MM.1S (cell line): ENCODE measurements around the gene OR10K2.
"Not testable (repeated sequence)": the region's sequence is repeated elsewhere in the genome, so short reads cannot be mapped to it uniquely, and the experiment has no call there.

Experiments
- DNase-seq: peaks from one replicate; pipeline ENCODE4 v3.0.0-alpha.2; 2015
- H2AFZ ChIP-seq: fragments of 300-600 bp; sonication (generic); 2 replicates; pipeline ENCODE4 v1.6.0; 2016; ENCODE audit warnings: antibody characterized with exemption, low read length
- H3F3A ChIP-seq: fragments of 300-600 bp; sonication (generic); 2 replicates; pipeline ENCODE4 v1.6.1; 2016; ENCODE audit warnings: mild to moderate bottlenecking, antibody characterized with exemption, low read length, moderate library complexity, mixed read lengths; ENCODE audit not compliant: insufficient read depth
- H3K27ac ChIP-seq: fragments of 300-600 bp; sonication (generic); 2 replicates; pipeline ENCODE4 v1.5.1; 2016; ENCODE audit warnings: mild to moderate bottlenecking, low read length
- H3K27me3 ChIP-seq: fragments of 300-600 bp; sonication (generic); replicated peaks from 2 replicates; pipeline ENCODE4 v1.6.0; 2016; ENCODE audit warnings: low read length; ENCODE audit not compliant: insufficient read depth
- H3K36me3 ChIP-seq: fragments of 300-600 bp; sonication (generic); replicated peaks from 2 replicates; pipeline ENCODE4 v1.6.1; 2016; ENCODE audit warnings: mild to moderate bottlenecking, low read length, mixed read lengths; ENCODE audit not compliant: insufficient read depth
- H3K4me1 ChIP-seq: fragments of 300-600 bp; sonication (generic); 2 replicates; pipeline ENCODE4 v1.6.1; 2016; ENCODE audit warnings: low read length, mixed read lengths
- H3K4me2 ChIP-seq: fragments of 300-600 bp; sonication (generic); 2 replicates; pipeline ENCODE4 v1.6.0; 2016; ENCODE audit warnings: low read depth, low read length
- H3K4me3 ChIP-seq: fragments of 300-600 bp; sonication (generic); 2 replicates; pipeline ENCODE4 v1.5.1; 2016; ENCODE audit warnings: low read length, mixed read lengths
- H3K79me2 ChIP-seq: fragments of 300-600 bp; sonication (generic); 2 replicates; pipeline ENCODE4 v1.6.1; 2016; ENCODE audit warnings: mixed run types, low read length, mixed read lengths
- H3K9ac ChIP-seq: fragments of 300-600 bp; sonication (generic); 2 replicates; pipeline ENCODE4 v1.6.1; 2016; ENCODE audit warnings: low read length, mixed read lengths
- H3K9me2 ChIP-seq: fragments of 300-600 bp; sonication (generic); replicated peaks from 2 replicates; pipeline ENCODE4 v1.6.1; 2016; ENCODE audit warnings: mild to moderate bottlenecking, low read length, mixed read lengths; ENCODE audit not compliant: insufficient read depth
- H3K9me3 ChIP-seq: fragments of 300-600 bp; sonication (generic); replicated peaks from 2 replicates; pipeline ENCODE4 v1.6.1; 2016; ENCODE audit warnings: mild to moderate bottlenecking, low read length, mixed read lengths; ENCODE audit not compliant: insufficient read depth
- H4K20me1 ChIP-seq: fragments of 300-600 bp; sonication (generic); 2 replicates; pipeline ENCODE4 v1.6.1; 2016; ENCODE audit warnings: mild to moderate bottlenecking, low read length, moderate library complexity, mixed read lengths; ENCODE audit not compliant: insufficient read depth
- EZH2 ChIP-seq: fragments of 300-600 bp; sonication (generic); optimal IDR thresholded peaks from 2 replicates; pipeline ENCODE3; 2017; ENCODE audit warnings: low read depth, mild to moderate bottlenecking, antibody characterized with exemption, low read length, mixed read lengths
- EZH2phosphoT487 ChIP-seq: fragments of 300-600 bp; sonication (generic); IDR thresholded peaks from 2 replicates; pipeline ENCODE4 v1.6.1; 2018; ENCODE audit warnings: antibody characterized with exemption, low read length
- TF ChIP-seq, protein P1 (sequence below): fragments of 300-600 bp; sonication (generic); IDR thresholded peaks from 2 replicates; pipeline ENCODE4 v1.5.1; 2016; ENCODE audit warnings: antibody characterized with exemption, low read length, mixed read lengths

OR10K2 gene

DNA sequence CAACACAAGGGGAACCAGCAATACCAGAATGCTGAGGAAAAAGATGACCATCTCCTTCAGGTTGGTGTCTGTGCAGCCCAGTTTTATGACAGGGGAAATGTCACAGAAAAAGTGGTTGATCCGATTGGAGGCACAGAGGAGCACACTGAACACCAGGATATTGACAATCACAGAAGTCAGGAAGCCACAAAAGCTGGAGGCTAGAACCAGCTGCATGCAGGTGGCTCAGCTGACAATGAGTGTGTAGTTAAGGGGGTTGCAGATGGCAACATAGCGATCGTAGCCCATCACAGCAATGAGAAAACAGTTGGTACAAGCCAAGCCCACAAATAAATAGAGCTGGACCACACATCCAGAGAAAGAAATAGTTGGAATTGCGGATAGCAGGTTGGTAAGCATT lies 19.3 kb upstream of the OR10K2 start:
- no peak overlapping the region for H2AFZ ChIP-seq

DNA sequence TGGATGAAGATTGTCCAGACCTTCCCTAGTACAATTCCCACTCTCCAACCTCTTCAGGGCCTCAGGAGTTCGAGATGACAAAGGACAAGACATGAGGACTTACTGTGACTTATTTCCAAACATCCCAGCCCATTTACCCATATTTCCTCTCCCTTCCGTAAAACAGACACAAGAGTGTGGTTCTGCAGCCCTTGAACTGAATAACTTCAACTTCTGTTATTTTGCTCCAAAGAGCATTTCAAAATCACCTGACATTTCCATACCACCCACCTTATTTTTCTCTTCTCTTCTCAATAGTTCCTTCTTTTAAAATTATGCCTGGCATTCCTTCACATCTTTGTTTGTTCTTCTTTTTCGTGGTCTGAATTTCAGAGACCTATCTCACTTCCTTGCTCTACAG lies 8.7 kb upstream of the OR10K2 start:
- DNase-seq = no peak
- H3K27ac ChIP-seq = no peak overlapping the region
- H3K4me3 ChIP-seq = no peak overlapping the region
- no peaks in the 10 kb centered on the region for H3K27me3 ChIP-seq
- H3K4me2 ChIP-seq = no peak overlapping the region
- no peaks in the 10 kb centered on the region for H3K9me2 ChIP-seq
- no peaks in the 10 kb centered on the region for H3F3A ChIP-seq
- H3K9ac ChIP-seq = no peak overlapping the region
- H3K79me2 ChIP-seq = no peaks in the 10 kb centered on the region
- no peaks in the 10 kb centered on the region for H4K20me1 ChIP-seq
- H3K4me1 ChIP-seq = no peaks in the 10 kb centered on the region
- H3K9me3 ChIP-seq = no peaks in the 10 kb centered on the region
- H3K36me3 ChIP-seq = no peaks in the 10 kb centered on the region
- TF ChIP-seq EZH2 = no peak
- TF ChIP-seq, protein P1, sequence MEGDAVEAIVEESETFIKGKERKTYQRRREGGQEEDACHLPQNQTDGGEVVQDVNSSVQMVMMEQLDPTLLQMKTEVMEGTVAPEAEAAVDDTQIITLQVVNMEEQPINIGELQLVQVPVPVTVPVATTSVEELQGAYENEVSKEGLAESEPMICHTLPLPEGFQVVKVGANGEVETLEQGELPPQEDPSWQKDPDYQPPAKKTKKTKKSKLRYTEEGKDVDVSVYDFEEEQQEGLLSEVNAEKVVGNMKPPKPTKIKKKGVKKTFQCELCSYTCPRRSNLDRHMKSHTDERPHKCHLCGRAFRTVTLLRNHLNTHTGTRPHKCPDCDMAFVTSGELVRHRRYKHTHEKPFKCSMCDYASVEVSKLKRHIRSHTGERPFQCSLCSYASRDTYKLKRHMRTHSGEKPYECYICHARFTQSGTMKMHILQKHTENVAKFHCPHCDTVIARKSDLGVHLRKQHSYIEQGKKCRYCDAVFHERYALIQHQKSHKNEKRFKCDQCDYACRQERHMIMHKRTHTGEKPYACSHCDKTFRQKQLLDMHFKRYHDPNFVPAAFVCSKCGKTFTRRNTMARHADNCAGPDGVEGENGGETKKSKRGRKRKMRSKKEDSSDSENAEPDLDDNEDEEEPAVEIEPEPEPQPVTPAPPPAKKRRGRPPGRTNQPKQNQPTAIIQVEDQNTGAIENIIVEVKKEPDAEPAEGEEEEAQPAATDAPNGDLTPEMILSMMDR = no peak
- no peak for TF ChIP-seq EZH2phosphoT487
- no peak overlapping the region for H2AFZ ChIP-seq

More for the DNA sequence above, 19.3 kb upstream of the OR10K2 start:
- Histone ChIP-seq H3K36me3 (no peaks in the 10 kb centered on the region), H3K27ac (no peak overlapping the region), H3K4me2 (no peak overlapping the region), H3K4me3 (no peak overlapping the region), H4K20me1 (no peaks in the 10 kb centered on the region), H3K4me1 (no peaks in the 10 kb centered on the region), H3K27me3 (no peaks in the 10 kb centered on the region), H3F3A (no peaks in the 10 kb centered on the region), H3K9me3 (no peaks in the 10 kb centered on the region), H3K9ac (no peak overlapping the region), H3K9me2 (no peaks in the 10 kb centered on the region), H3K79me2 (no peaks in the 10 kb centered on the region)
- DNase-seq = no peak
- no peak for TF ChIP-seq EZH2
- TF ChIP-seq EZH2phosphoT487 = no peak
- TF ChIP-seq, protein P1 = no peak

DNA sequence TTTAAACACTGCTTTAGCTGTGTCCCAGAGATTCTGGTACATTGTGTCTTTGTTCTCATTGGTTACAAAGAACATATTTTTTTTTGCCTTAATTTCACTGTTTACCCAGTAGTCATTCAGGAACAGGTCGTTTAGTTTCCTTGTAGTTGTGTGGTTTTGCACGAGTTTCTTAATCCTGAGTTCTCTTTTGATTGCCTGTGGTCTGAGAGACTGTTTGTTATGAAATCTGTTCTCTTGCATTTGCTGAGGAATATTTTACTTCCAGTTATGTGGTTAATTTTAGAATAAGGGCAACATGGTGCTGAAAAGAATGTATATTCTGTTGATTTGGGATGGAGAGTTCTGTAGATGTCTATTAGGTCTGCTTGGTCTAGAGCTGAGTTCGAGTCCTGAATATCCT lies 4.1 kb upstream of the OR10K2 start:
- not testable (repeated sequence) for DNase-seq, H3K4me1 ChIP-seq, H4K20me1 ChIP-seq, H3K27me3 ChIP-seq, H3K9me2 ChIP-seq, H3F3A ChIP-seq, H3K36me3 ChIP-seq, H3K79me2 ChIP-seq, H3K4me2 ChIP-seq, H3K9ac ChIP-seq, H3K4me3 ChIP-seq, H2AFZ ChIP-seq, H3K9me3 ChIP-seq, H3K27ac ChIP-seq

DNA sequence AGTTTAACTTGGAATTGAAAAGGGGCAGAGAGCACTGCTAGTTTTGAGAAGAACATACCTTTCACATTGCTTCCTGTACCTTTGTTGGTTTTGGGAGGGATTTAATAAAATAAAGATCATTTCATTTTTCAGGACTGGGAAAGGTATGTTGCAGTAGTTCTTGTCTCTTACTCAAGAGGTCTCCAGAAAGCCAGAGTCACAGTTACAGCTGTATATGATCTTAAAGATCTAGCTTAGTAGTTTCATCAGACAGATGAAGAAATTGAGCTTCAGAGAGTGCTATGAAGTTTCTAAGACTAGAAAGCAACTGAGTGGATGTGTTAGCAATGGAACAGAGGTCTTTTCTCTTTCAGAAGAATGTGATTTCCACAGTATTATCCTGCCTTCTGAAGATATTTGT lies 1.0 kb downstream of the OR10K2 start:
- Histone ChIP-seq H3K4me2 (no peak overlapping the region), H3K4me1 (no peaks in the 10 kb centered on the region), H3K36me3 (no peaks in the 10 kb centered on the region), H3K9me2 (no peaks in the 10 kb centered on the region), H2AFZ (no peak overlapping the region), H3K9me3 (no peaks in the 10 kb centered on the region), H3K27ac (no peak overlapping the region), H4K20me1 (no peaks in the 10 kb centered on the region), H3K79me2 (no peaks in the 10 kb centered on the region), H3K9ac (no peak overlapping the region), H3K27me3 (no peaks in the 10 kb centered on the region), H3F3A (no peaks in the 10 kb centered on the region), H3K4me3 (no peak overlapping the region)
- TF ChIP-seq EZH2 (no peak), EZH2phosphoT487 (no peak)
- TF ChIP-seq, protein P1 = no peak
- no peak for DNase-seq
